Tibial nerve (tissue), 3 donors: ENCODE results near the gene RASSF5.

Source experiments
- CTCF ChIP-seq, 5 experiments: fragments of 200-600 bp in 3 of 5; fragments of 450-650 bp in 2 of 5; sonication (generic) in 3 of 5; IDR thresholded peaks; one replicate each; pipeline ENCODE4 v1.5.1; 2016 to 2019; ENCODE audit warnings: antibody characterized with exemption in 5 of 5, mild to moderate bottlenecking in 3 of 5, moderate library complexity in 2 of 5
- POLR2A ChIP-seq, 2 donors: fragments of 450-650 bp; IDR thresholded peaks; one replicate each; pipeline ENCODE4 v1.6.1; 2017; ENCODE audit warnings: antibody characterized with exemption in 2 of 2, mild to moderate bottlenecking in 2 of 2, moderate library complexity in 2 of 2

- TF ChIP-seq CTCF (IDR thresholded peaks at IDR 0.05) (peak in 4 of 5 experiments; percentile 9 to 54 (median 34)), POLR2A (IDR thresholded peaks at IDR 0.05) (peak; percentile 43 to 93)
These were observed 128.0 kb downstream of the RASSF5 start, which contains the start of gene DYRK3 for GRCh38 chr1:206635080-206635977.
